Stimulated activated CD8-positive, alpha-beta memory T cell treated with anti-CD3 and anti-CD28 coated beads, Interleukin-12 subunit alpha, Interleukin-12 subunit beta, amount 100 ng/mL, for 24 hours (primary cell): ENCODE measurements around the gene CSTA.
"Not testable (repeated sequence)": the region's sequence is repeated elsewhere in the genome, so short reads cannot be mapped to it uniquely, and the experiment has no call there.

Experiments
- DNase-seq: peaks from one replicate; pipeline ENCODE4 v3.0.0-alpha.2; 2020; ENCODE audit errors: extremely low read depth

The CSTA gene

DNA sequence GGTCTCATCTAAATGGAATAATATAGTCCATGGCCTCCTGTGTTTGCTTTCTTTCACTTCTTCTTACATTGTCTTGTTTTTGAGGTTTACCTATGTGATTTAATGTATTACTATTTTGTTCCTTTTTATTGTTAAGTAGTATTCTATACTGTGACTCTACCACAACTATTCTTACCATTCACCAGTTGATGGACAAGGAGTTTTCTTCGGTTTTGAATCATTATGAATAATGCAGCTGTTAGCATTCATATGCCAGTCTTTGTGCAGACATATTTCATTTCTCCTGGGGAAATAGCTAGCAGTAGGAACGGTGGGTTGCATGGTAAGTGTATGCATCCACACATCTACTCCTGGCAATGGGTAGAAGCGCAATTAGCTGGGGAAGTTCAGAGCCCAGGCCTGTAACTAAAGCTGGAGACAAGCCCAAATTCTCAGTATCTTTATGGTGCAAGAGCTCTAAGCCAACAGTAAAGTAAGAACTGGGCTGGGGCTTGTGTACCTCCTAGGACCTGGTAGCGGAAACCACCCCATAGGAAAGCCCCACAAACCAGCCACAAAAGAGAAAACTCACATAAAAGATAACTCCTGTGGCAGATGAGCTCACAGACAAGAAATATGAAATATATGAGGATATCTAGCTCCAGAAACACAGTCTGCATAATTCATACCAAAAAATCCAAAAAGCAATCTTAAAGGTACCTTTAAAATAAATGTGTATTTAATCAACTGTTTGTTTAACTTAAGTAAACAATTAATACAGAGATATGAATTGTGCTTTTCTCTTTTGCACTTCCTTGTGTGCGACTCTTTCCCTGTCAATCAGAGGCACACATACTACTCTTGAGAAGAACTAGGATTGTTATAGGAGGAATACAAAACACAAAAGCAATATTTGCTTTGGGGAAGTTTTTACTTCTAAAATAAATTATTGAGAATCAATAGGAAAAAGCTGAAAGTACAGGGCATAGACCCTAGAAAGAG, 2.7 kb upstream of the CSTA start:
- no peak for DNase-seq

DNA sequence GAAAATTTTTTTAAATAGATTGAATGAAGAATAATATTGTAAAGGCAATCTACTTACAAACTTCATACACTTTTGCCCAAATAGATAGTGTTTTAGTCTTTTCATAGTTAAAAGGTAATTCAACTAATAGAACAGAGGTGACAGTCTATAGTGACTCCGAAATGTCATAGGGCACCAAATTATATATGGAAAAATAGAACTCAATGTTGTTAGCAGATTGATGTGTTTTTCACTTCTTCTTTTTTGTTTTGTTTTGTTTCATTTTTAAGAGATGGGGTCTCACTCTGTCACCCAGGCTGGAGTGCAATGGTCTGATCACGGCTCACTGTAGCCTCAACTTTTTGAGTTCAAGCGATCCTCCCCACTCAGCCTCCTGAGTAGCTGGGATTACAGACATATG, 721 bp downstream of the CSTA start:
- no peak for DNase-seq

DNA sequence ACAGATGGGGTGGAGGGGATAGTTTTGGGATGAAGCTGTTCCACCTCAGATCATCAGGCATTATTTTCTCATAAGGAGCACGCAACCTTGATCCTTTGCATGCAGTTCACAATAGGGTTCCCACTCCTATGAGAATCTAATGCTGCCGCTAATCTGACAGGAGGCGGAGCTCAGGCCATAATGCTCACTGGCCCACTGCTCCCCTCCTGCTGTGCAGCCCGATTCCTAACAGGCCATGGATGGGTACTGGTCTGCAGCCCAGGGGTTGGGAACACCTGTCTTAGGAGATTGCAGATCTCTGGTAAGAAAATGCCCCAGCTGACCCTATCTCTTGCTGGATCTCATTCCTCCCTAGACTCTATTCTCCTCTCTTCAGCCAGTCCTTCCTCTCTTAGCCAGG, 6.8 kb downstream of the CSTA start:
- no peak for DNase-seq

DNA sequence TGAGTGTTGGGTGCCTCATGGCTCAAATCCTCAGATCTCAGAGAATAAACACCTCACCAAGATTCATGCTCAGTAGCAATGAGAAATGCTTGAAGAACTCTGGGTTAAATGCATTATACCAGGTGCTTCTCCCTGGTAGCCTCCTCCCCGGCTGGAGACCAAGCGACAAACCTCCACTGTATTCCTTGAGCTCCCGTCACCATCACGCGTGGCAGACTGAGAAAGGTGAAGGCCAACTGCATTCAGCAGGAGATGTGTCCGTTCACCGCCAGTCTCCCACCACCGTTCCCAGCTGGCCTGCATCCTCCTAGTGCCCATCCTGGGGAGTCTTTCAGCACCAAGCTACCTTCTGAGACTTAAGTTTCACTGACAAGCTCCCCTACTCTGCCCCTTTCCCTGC, 7.5 kb downstream of the CSTA start:
- DNase-seq: no peak

DNA sequence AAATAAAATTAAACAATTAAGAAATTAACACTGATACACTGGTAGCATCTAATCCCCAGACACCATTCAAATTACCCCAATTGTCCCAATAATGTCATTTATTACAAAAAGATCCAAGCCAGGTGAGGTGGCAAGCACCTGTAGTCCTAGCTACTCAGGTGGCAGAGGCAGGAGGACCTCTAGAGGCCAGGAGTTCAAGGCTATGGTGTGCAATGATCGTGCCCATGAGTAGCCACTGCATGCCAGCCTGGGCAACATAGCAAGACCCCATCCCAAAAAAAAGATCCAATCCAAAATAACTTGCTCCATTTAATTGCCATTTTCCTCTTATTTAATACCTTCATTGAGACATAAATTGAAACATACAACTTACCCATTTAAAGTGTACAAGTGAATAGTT, 17.8 kb downstream of the CSTA start:
- DNase-seq: no peak

DNA sequence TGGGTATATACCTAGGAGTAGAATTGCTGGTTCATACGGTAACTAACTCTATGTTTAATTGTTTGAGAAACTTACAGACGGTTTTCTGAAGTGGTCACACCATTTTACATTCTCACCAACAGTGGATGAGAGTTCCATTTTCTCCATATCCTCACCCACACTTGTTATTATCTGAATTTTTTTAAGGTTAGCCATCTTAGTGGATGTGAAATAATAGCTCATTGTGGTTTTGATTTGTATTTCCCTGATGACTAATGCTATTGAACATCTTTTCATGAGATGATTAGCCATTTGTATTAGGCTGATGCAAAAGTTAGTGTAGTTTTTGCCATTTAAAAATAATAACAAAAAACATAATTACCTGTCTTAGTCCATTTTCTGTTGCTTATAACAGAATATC, 18.6 kb downstream of the CSTA start:
- DNase-seq: no peak

DNA sequence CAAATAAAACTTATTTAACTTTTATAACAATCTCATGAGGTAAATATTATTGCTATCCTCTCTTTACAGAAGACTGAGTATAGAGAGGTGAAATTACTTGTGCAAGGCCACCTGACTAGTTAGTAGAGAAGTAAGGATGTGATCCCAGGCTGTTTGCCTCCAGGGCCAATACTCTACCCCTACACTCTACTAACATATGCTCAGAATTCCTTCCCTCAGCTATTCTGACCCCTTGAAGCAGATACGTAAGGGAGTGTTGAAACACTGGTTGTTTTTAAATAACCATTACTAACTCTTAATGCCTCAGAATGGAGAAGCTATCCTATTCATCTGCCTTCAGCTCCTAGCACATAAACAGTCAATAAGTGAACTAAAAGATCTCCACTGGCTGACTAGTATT, 24.1 kb downstream of the CSTA start:
- no peak for DNase-seq

DNA sequence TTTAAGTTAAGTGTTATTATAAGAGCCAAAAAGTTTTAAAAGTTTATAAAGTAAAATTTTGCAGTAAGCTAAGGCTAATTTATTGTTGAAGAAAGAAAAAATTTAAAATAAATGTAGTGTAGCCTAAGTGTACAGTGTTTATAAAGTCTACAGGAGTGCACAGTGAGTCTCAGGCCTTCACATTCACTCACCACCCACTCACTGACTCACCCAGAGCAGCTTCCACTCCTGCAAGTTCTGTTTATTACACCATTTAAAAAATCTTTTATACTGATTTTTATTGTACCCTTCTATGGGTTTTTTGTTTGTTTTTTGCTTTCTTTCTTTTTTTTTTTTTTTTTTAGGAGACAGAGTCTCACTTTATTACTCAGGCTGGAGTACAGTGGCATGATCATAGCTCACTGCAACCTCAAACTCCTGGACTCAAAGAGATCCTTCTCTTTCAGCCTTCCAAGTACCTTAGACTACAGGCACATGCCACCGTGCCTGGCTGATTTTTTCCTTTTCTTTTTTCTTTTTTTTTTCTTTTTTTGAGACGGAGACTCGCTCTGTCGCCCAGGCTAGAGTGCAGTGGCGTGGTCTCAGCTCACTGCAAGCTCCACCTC, 25.9 kb downstream of the CSTA start:
- no peak for DNase-seq

DNA sequence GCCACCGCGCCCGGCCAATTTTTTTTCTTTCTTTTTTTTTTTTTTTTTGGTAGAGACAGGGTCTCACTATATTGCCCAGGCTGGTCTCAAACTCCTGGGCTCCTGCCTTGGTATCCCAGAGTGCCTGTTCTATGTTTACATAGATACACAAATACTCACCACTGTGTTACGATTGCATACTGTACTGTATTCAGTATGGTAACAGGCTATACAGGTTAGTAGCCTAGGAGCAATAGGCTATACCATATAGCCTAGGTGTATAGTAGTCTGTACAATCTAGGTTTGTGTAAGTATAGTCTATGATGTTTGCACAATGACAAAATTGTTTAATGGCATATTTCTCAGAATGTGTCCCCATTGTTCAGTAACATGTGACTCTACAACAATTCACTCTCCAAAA, 26.6 kb downstream of the CSTA start:
- no peak for DNase-seq

DNA sequence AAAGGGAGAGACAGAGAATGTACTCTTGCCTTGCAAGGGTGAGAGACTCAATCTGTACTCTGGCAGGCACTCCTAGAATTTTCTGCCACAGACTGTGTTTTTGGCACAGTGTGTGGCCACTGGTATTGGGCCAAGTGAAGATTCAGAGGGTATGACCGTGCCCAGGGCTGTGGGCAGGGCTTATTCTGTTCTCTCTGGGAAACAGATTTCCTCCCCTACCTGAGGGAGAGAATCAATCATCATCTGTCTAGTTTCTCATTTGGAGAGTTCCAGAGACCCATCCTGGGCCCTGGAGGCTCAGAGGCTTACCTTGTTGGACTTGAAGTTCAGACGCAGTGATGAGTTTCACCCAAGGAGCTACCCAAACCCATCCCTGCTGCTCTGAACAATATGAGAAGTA, 28.2 kb downstream of the CSTA start:
- no peak for DNase-seq

DNA sequence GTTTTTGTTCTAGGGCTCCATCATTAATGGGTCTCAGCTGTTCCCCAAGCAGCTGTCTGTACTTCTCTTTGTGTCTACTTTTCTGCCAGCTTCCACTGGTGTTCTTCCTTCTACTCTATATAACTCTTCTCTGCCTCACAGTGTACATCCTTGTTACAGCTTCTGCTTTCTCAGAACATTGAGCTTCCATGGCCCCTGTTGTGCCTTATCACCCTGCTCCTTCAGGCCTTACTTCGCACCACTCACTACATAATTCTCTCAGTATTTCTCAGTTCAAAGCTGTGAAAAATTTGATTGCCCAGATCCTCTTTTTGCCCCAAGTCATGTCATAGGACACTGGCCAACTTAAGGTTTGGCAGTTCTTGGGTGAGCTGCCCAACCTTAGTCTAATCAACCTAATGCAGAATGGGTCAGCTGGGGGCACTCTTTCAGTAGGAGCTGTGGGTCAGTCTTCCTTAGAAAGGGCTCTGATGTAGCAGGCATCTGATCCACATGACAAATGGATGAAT, 28.9 kb downstream of the CSTA start:
- no peak for DNase-seq

DNA sequence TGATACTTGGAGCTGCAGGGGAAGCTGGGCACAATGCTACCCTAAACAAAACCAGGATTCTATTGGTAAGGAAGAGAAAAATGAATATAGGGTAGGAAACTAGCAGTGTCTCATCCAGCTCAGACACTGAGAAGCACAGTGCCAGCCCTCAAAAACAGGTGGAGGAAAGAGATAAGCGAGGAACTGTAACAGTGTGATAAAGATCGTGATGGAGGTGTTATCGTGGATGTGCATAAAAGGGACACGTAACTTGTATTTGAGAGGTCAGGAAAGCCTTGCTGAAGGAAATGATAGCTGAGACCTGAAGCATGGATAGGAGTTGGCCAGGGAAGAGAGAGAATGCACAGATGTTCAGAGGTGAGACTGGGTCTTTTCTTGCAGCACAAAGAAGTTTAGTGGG, 30.6 kb downstream of the CSTA start:
- DNase-seq: no peak

DNA sequence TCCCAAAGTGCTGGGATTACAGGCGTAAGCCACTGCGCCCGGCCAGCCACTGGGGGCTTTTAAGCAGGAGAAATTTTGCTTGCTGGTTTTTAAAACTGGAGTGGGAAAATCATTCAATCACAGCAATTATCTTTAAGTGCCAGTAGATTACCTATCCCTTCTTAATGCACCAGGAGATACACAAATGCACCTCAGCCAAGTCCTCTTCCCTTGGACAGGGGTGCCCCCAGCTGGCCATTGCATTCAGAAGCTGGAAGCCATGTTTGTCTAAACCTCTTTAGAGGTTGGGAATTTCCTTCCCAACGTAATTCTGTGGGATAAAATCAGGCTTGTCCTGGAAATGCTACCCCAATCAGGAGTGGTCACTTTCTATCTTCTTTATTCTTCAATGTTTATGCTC, 31.4 kb downstream of the CSTA start:
- no peak for DNase-seq

DNA sequence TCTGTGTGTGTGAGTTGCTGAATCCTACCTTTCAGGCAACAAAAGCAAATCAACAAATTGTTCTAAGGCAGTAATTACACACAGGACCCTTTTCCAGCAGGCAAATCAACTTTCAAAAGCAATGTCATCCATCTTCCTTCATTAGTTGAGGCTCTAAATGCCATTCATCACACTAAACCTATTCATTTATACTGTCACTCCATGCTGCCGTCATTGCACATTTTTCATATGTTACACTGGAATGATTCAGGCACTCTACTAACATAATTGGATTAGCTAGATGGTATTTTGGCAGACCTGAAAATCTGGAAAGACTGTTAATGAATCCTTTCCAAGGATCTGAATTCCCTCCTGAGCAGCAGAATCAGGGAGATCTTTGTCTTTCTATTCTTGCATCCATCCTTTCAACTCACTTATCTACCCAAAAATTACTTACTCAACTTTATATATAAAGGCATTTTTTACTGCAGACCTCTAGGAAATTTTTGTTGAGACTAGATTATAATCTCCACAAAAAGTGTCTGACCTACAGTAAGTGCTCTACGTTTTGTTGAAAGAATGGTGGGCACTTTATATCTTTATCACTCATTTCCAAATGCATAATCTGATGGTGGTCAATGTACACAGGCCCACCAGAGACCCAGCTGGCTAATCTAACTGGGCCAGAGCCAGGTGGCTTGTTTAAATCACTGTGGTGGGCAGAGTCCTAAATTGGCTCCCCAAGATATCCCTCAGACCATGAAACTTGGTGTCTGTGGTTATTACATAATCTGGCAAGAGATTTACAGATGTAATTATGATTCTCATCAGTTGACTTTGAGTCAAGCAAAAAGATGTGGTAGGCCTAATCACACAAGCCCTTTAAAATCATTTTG, 33.0 kb downstream of the CSTA start:
- no peak for DNase-seq

DNA sequence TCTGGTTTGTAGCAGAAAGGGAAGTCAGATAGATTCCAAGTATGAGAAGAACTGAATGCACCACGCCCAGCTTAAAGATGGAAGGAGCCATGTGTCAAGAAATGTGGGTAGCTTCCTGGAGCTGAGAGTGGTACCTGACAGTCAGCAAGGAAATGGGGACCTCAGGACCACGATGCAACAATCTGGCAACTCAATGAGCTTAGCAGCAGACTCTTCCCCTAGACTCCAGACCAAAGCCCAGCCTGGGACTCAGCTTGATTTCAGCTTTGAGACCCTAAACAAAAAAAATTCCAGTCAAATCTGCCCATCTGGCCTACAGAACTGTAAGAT, 33.6 kb downstream of the CSTA start:
- DNase-seq: no peak

DNA sequence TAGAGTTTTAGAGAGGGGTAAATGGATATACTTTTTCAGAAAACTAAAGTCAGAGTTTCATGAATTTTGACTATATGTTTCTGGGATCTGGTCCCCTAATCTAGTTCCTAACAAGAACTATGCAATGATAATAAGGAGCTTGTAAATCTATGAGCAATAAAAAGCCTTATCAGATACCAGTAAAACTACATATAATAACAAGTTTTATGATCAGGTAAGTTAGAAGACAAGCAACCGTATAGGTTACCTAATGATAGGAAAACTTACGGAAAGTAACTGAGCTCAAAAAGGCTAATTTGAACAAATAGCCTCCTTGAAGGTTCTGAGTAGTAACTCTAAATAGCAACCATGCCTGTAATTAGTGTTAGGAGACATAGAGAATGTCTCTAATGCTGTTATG, 37.0 kb downstream of the CSTA start:
- DNase-seq: no peak

DNA sequence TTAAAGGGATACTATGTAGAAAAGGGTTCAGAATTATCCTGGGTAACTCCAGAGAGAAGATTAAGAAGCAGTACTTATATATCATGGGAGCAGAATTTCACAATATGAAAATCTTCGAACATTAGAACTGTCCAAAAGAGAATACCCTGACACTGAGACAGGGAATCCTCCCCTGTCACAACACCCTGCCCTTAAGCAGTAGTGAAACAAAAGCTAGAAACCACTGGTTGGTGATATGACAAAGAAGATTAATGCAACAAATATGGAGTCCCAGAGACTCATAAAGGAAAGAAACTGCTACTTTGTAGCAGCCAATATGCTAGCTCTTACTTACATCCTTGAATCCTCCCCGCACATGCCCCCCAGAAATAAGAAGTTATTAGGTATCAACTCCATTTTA, 39.4 kb downstream of the CSTA start:
- DNase-seq: no peak

DNA sequence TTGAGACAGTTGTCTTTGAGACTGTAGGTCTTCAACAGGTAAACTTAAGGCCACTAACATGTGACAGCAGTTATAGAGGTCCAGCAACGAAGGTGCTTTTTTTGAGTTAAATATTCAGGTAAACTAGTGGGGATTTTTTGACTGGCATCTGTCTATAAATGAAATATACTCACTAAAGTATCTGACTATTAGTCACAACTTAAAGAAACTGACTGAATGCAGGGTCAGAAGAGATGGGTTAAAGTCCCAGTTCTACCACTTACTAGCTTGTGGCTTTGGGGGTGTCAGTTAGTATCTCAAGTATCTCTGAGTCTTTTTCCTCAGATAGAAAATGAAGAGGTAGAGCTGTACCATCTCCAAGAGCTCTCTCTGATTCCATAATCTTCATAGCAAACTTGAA, 40.0 kb downstream of the CSTA start:
- DNase-seq: no peak

DNA sequence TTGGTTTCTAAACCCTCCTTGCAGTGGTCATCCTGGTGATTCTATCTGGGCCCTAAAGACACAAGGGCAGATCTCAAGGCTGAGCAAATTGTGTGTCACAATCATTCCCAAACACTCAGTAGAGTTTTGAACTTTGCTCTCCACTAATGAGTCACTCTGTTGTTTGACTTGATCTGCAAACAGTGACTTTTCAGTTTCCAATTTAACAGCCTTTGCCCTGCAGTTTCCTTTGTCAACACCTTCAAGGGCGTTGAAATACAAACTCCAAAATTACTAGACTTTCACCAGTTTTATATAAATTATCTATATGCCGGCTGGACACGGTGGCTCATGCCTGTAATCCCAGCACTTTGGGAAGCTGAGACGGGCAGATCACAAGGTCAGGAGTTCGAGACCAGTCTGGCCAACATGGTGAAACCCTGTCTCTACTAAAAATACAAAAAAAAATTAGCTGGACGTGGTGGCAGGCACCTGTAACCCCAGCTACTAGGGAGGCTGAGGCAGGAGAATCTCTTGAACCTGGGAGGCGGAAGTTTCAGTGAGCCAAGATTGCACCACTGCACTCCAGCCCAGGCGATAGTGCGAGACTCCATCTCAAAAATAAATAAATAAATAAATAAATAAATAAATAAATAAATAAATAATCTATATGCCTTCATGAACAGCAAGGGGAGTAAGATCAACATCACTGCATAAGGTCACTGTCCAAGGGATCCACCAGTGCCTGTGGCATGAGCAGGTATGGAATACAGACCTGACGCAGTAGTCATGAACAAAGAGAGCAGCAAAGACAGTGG, 40.7 kb downstream of the CSTA start:
- not testable (repeated sequence) for DNase-seq

DNA sequence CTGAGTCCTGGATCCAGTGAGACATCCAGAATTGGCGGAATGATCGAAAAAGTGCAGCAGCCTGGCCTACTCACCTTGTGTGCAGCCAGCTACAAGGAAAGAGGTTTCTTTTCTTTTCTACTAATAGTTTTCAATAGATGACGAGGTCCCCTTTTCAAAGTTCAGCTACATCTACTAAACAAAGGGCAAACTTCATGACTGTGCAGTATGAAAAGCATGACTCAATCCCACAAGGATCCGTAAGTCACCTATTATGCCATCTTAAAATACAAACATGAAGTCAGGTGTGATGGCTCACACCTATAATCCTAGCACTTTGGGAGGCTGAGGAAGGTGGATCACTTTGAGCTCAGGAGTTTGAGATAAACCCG, 41.3 kb downstream of the CSTA start:
- DNase-seq: no peak

DNA sequence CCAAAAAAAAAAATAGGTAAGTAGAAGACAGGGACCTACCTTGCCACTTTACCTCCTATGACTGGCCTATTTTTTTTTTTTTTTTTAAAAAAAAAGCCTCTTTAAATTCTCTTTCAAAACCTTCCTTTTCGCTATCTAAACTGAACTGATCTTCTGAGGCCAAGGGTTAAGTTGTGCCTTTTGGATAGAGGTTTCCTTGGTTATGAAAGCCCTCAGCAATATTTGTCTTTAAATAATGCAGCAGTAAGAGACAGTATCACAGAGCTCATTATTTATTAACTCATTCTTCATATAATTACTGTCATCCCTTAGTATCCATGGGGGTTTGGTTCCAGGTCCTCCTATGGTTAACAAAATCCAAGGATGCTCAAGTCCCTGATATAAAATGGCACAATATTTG, 49.0 kb downstream of the CSTA start:
- no peak for DNase-seq

DNA sequence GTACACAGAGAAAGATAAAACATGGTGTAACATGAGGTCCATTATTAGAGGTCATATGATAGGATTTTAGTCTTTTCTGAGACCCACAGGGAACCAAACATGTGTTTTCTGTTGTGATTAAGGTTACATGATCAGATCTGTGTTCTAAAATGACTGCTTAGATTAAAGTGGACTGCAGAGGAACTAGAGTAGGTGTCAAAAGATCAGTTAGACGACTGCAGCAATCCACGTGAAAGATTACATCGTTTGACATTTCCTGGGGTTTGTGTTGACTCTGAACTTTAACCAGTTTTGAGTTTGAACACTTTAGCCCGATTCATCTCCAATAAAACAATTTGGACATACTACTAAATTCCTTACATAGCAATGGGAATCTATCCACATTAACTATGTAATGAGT, 52.9 kb downstream of the CSTA start:
- DNase-seq: no peak
